H9 (cell line): Measurements from ENCODE around the gene NDUFA3. TPM values are rescaled to one million over a fixed set of nuclear protein-coding genes. Genes with fewer than 3 reads are reported as not detected.

ENCODE experiments used
- DNase-seq: peaks from one replicate; pipeline ENCODE4 v3.0.0-alpha.2; 2017
- H2AFZ ChIP-seq: one replicate; pipeline ENCODE4 v1.6.1; 2013; ENCODE audit warnings: mild to moderate bottlenecking, low read length, control low read depth, moderate library complexity
- H2AK5ac ChIP-seq: 2 replicates; pipeline ENCODE4 v1.6.1; 2013; ENCODE audit warnings: low read length, control low read depth, mixed read lengths; ENCODE audit not compliant: insufficient read length
- H2BK120ac ChIP-seq: one replicate; pipeline ENCODE4 v1.6.1; 2013; ENCODE audit warnings: low read depth, mild to moderate bottlenecking, low read length, control low read depth, inconsistent platforms; ENCODE audit not compliant: poor library complexity, severe bottlenecking
- H2BK12ac ChIP-seq: 2 replicates; pipeline ENCODE4 v1.6.1; 2013; ENCODE audit warnings: low read length, control low read depth, mixed read lengths, low read depth; ENCODE audit not compliant: insufficient read length
- H2BK15ac ChIP-seq: 2 replicates; pipeline ENCODE4 v1.6.1; 2013; ENCODE audit warnings: low read depth, low read length, control low read depth
- H2BK20ac ChIP-seq: one replicate; pipeline ENCODE4 v1.6.1; 2013; ENCODE audit warnings: low read depth, mild to moderate bottlenecking, low read length, control low read depth, inconsistent platforms; ENCODE audit not compliant: poor library complexity, severe bottlenecking
- H2BK5ac ChIP-seq: 2 replicates; pipeline ENCODE4 v1.6.1; 2013; ENCODE audit warnings: low read length, control low read depth, mixed read lengths; ENCODE audit not compliant: insufficient read length
- H3K14ac ChIP-seq: 2 replicates; pipeline ENCODE4 v1.6.1; 2013; ENCODE audit warnings: low read length, control low read depth; ENCODE audit not compliant: insufficient read depth
- H3K18ac ChIP-seq: 2 replicates; pipeline ENCODE4 v1.6.1; 2013; ENCODE audit warnings: low read depth, mild to moderate bottlenecking, mixed read lengths, low read length, control low read depth; ENCODE audit not compliant: insufficient read length
- H3K23ac ChIP-seq: 2 replicates; pipeline ENCODE4 v1.6.1; 2013; ENCODE audit warnings: low read length, control low read depth, mixed read lengths, low read depth; ENCODE audit not compliant: insufficient read length
- H3K23me2 ChIP-seq: 2 replicates; pipeline ENCODE4 v1.6.1; 2013; ENCODE audit warnings: low read depth, mild to moderate bottlenecking, mixed read lengths, low read length, control low read depth; ENCODE audit not compliant: insufficient read length, poor library complexity, severe bottlenecking
- H3K27ac ChIP-seq: 2 replicates; pipeline ENCODE4 v1.5.1; 2013; ENCODE audit warnings: low read length, control low read depth, mixed read lengths, low read depth; ENCODE audit not compliant: insufficient read length
- H3K27me3 ChIP-seq: 2 replicates; pipeline ENCODE4 v1.6.1; 2013; ENCODE audit warnings: low read length, control low read depth, inconsistent platforms; ENCODE audit not compliant: insufficient read depth
- H3K4ac ChIP-seq: 2 replicates; pipeline ENCODE4 v1.6.1; 2013; ENCODE audit warnings: low read depth, mild to moderate bottlenecking, control low read depth, inconsistent platforms, low read length, moderate library complexity
- H3K4me1 ChIP-seq: 2 replicates; pipeline ENCODE4 v1.6.1; 2013; ENCODE audit warnings: low read length, control low read depth, inconsistent platforms; ENCODE audit not compliant: insufficient read depth
- H3K4me2 ChIP-seq: 2 replicates; pipeline ENCODE4 v1.6.1; 2013; ENCODE audit warnings: low read length, control low read depth, mixed read lengths; ENCODE audit not compliant: insufficient read length, insufficient read depth
- H3K56ac ChIP-seq: 2 replicates; pipeline ENCODE4 v1.6.1; 2013; ENCODE audit warnings: low read depth, mild to moderate bottlenecking, mixed read lengths, low read length, control low read depth; ENCODE audit not compliant: insufficient read length
- H3K79me1 ChIP-seq: 2 replicates; pipeline ENCODE4 v1.6.1; 2013; ENCODE audit warnings: low read depth, mild to moderate bottlenecking, moderate library complexity, low read length, control low read depth, inconsistent platforms; ENCODE audit not compliant: insufficient read depth, poor library complexity, severe bottlenecking
- H3K79me2 ChIP-seq: 2 replicates; pipeline ENCODE4 v1.6.1; 2013; ENCODE audit warnings: low read length, control low read depth, inconsistent platforms; ENCODE audit not compliant: insufficient read depth
- H3K9ac ChIP-seq: 2 replicates; pipeline ENCODE4 v1.6.1; 2013; ENCODE audit warnings: low read length, control low read depth, mixed read lengths; ENCODE audit not compliant: insufficient read length; ENCODE audit errors: extremely low read depth
- H3K9me3 ChIP-seq: one replicate; pipeline ENCODE4 v1.6.1; 2013; ENCODE audit warnings: low read depth, low read length, inconsistent platforms; ENCODE audit not compliant: control insufficient read depth
- H3T11ph ChIP-seq: one replicate; pipeline ENCODE4 v1.6.1; 2013; ENCODE audit warnings: mild to moderate bottlenecking, low read length, control low read depth, inconsistent platforms
- H4K20me1 ChIP-seq: one replicate; pipeline ENCODE4 v1.6.1; 2013; ENCODE audit not compliant: control insufficient read depth, insufficient read length, insufficient read depth
- H4K5ac ChIP-seq: 2 replicates; pipeline ENCODE4 v1.6.1; 2013; ENCODE audit warnings: low read depth, mild to moderate bottlenecking, mixed read lengths, low read length, control low read depth; ENCODE audit not compliant: insufficient read length
- H4K8ac ChIP-seq: replicated peaks from 2 replicates; pipeline ENCODE4 v1.6.1; 2013; ENCODE audit warnings: low read length, control low read depth, mixed read lengths, low read depth; ENCODE audit not compliant: insufficient read length
- H4K91ac ChIP-seq: 2 replicates; pipeline ENCODE4 v1.6.1; 2013; ENCODE audit warnings: low read depth, mild to moderate bottlenecking, moderate library complexity, mixed read lengths, low read length, control low read depth; ENCODE audit not compliant: insufficient read length
- H3K27ac Mint-ChIP-seq, 3 experiments: 2 replicates in 2 of 3; 3 replicates in 1 of 3; pipeline ENCODE4 v1.8.0; 2020 to 2021; ENCODE audit warnings: mixed read lengths in 3 of 3, mild to moderate bottlenecking in 1 of 3, moderate library complexity in 1 of 3
- H3K27me3 Mint-ChIP-seq: 2 replicates; pipeline ENCODE4 v1.8.0; 2021; ENCODE audit warnings: low read depth, mild to moderate bottlenecking, moderate library complexity, mixed read lengths
- H3K36me3 Mint-ChIP-seq, 3 experiments: 2 replicates in 2 of 3; 3 replicates in 1 of 3; pipeline ENCODE4 v1.8.0; 2020 to 2021; ENCODE audit warnings: low read depth in 3 of 3, mixed read lengths in 3 of 3; ENCODE audit not compliant: insufficient read depth in 1 of 3
- H3K4me1 Mint-ChIP-seq, 2 experiments: 2 replicates each; pipeline ENCODE4 v1.8.0; 2020; ENCODE audit warnings: mixed read lengths in 2 of 2
- H3K4me3 Mint-ChIP-seq, 2 experiments: 2 replicates in 1 of 2; 3 replicates in 1 of 2; pipeline ENCODE4 v1.8.0; 2020 to 2021; ENCODE audit warnings: mild to moderate bottlenecking in 2 of 2, mixed read lengths in 2 of 2, moderate library complexity in 1 of 2
- H3K9me3 Mint-ChIP-seq, 2 experiments: 2 replicates in 1 of 2; 3 replicates in 1 of 2; pipeline ENCODE4 v1.8.0; 2020; ENCODE audit warnings: mild to moderate bottlenecking in 2 of 2, mixed read lengths in 2 of 2, moderate library complexity in 1 of 2
- WGBS: extraction: QIAGEN DNeasy Blood & Tissue Kit; methylation state at CpG from one replicate; pipeline ENCODE4 v1.1.7; 2013; ENCODE audit warnings: missing lambda C conversion rate, low lambda C conversion rate, mixed read lengths; ENCODE audit not compliant: insufficient read length; ENCODE audit errors: extremely low coverage; 5-methylcytosine and 5-hydroxymethylcytosine counted together
- total RNA-seq: library from RNA; stranded (reverse); gene quantifications from 2 replicates; pipeline ENCODE4 v1.2.1, GENCODE V29; 2021
- TF ChIP-seq, protein P1 (sequence below): fragments of 200-600 bp; sonication (generic); conservative IDR thresholded peaks from 3 replicates; pipeline ENCODE4 v1.8.0; 2021; ENCODE audit warnings: antibody characterized with exemption, mild to moderate bottlenecking

NDUFA3 gene
- total RNA-seq, 1 experiment from 2014 or later: 174 TPM

DNA sequence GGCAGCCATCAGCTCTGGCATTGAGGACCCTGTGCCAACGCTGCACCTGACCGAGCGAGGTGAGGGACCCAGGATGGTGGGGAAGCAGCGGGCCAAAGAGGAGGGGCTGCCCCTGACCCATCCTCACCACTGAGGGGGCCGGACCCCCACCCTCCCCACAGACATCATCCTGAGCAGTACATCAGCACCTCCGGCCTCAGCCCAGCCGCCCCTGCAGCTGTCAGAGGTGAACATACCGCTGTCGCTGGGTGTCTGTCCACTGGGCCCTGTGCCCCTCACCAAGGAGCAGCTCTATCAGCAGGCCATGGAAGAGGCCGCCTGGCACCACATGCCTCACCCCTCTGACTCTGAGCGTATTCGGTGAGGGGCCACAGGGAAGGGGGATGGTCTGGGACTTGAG lies 49.6 kb downstream of the NDUFA3 start:
- Mint-ChIP-seq H3K27ac (no peak overlapping the region), H3K4me1 (no peaks in the 10 kb centered on the region), H3K4me3 (no peak overlapping the region), H3K9me3 (no peaks in the 10 kb centered on the region), H3K36me3 (peaks cover 53 to 90% (median 87%) of the 10 kb centered on the region in 3 experiments), H3K27me3 (no peaks in the 10 kb centered on the region; the same call in 1 of the 2 replicates)
- TF ChIP-seq, protein P1, sequence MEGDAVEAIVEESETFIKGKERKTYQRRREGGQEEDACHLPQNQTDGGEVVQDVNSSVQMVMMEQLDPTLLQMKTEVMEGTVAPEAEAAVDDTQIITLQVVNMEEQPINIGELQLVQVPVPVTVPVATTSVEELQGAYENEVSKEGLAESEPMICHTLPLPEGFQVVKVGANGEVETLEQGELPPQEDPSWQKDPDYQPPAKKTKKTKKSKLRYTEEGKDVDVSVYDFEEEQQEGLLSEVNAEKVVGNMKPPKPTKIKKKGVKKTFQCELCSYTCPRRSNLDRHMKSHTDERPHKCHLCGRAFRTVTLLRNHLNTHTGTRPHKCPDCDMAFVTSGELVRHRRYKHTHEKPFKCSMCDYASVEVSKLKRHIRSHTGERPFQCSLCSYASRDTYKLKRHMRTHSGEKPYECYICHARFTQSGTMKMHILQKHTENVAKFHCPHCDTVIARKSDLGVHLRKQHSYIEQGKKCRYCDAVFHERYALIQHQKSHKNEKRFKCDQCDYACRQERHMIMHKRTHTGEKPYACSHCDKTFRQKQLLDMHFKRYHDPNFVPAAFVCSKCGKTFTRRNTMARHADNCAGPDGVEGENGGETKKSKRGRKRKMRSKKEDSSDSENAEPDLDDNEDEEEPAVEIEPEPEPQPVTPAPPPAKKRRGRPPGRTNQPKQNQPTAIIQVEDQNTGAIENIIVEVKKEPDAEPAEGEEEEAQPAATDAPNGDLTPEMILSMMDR: no peak
- H3K79me1 ChIP-seq: no peaks in the 10 kb centered on the region
- no peaks in the 10 kb centered on the region for H3K79me2 ChIP-seq
- H2BK15ac ChIP-seq: no peak overlapping the region
- H2BK120ac ChIP-seq: no peak overlapping the region
- H4K91ac ChIP-seq: no peak overlapping the region
- no peaks in the 10 kb centered on the region for H3K4me1 ChIP-seq
- H3K4ac ChIP-seq: no peak overlapping the region
- no peak overlapping the region for H2BK20ac ChIP-seq
- H3K23ac ChIP-seq: no peak overlapping the region
- H2AFZ ChIP-seq: no peak overlapping the region
- H3K18ac ChIP-seq: no peak overlapping the region
- no peak overlapping the region for H2AK5ac ChIP-seq
- H3K23me2 ChIP-seq: no peaks in the 10 kb centered on the region
- H4K8ac ChIP-seq: no peak overlapping the region
- no peaks in the 10 kb centered on the region for H3K27me3 ChIP-seq
- no peak overlapping the region for H3K27ac ChIP-seq
- no peak overlapping the region for H4K5ac ChIP-seq
- no peak overlapping the region for H3K56ac ChIP-seq
- no peaks in the 10 kb centered on the region for H4K20me1 ChIP-seq
- H3K9ac ChIP-seq: no peak overlapping the region
- no CpG with 5 or more reads among the region's 12 CpGs for WGBS
- no peak for DNase-seq
- H2BK12ac ChIP-seq: no peak overlapping the region
- H2BK5ac ChIP-seq: no peak overlapping the region
- H3K4me2 ChIP-seq: no peak overlapping the region
- H3K14ac ChIP-seq: no peak overlapping the region
- no peak overlapping the region for H3T11ph ChIP-seq
- H3K9me3 ChIP-seq: no peaks in the 10 kb centered on the region
